ENCODE data around the gene CYS1. TPM values are rescaled to one million over a fixed set of nuclear protein-coding genes. Genes with fewer than 3 reads are reported as not detected.

CYS1 gene
- total RNA-seq, 1 experiment from 2014 or later: 3.7 TPM

DNA sequence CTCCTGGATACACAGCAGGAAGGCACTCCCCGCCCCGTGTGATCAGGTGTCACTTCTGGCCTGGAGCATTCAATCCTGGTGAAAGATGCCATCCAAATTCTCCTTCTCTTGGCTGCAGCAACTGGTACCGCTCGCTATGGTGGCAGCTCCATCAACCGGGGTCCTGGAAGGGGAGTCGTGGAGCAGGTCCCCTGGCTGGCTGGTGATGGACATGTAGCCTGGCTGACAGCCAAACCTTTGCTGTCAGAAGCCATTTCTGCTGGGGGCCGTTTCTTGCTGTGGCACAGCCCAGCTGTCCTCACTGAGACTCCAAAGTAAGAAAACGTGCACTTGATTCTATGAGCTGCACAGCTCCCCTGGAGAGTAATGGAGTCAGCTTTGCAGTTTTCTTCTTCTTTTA lies 7.1 kb upstream of the CYS1 start:
- BruUV-seq (replicated peaks): no TSS peak
- intact Hi-C loops (cut with micrococcal nuclease): no loop called here
- no peaks in the 10 kb centered on the region for H4K20me1 ChIP-seq (ENCODE audit: insufficient read depth)
- POLR2A ChIA-PET: interaction anchor here (1.6 kb wide), 1 partner anchor 15 kb away, joined by 4 read pairs; no protein-coding TSS in a partner anchor
- no peak for DNase-seq (ENCODE audit: low read depth, low spot score)
- no peak overlapping the region for H3K27ac ChIP-seq (ENCODE audit: low read depth, low read length)
- H3K9me3 ChIP-seq (ENCODE audit: control insufficient read depth in 1 of 2, insufficient read depth in 1 of 2, low read depth in 1 of 2, low read length in 2 of 2): no peaks in the 10 kb centered on the region
- no peak overlapping the region for H3K9ac ChIP-seq (ENCODE audit: low read length)
- RAD21 ChIA-PET (ENCODE audit: low non-redundant PET in 1 of 2, low total read pairs in 2 of 2, uncharacterized antibody in 2 of 2, unreplicated experiment in 2 of 2): interaction anchor here in 1 of 2 experiments (0.5 kb wide), 1 partner anchor 22 kb away, joined by 3 read pairs; no protein-coding TSS in a partner anchor
- H3K9me2 ChIP-seq (ENCODE audit: insufficient read depth): no peaks in the 10 kb centered on the region
- no peak for ATAC-seq
- H3K36me3 ChIP-seq (ENCODE audit: control insufficient read depth in 1 of 2, insufficient read depth in 2 of 2, low read length in 2 of 2): no peaks in the 10 kb centered on the region
- no peaks in the 10 kb centered on the region for H3K4me1 ChIP-seq (ENCODE audit: control insufficient read depth in 1 of 2, insufficient read depth in 2 of 2, low read length in 2 of 2)
- H3K79me2 ChIP-seq (ENCODE audit: insufficient read depth, low read length): no peaks in the 10 kb centered on the region
- no peak for TF ChIP-seq EGR1 (IDR thresholded peaks at IDR 0.05; ENCODE audit: low read depth)
- no peak for TF ChIP-seq SRF (IDR thresholded peaks at IDR 0.05; ENCODE audit: low read depth)
- TF ChIP-seq CEBPB (IDR thresholded peaks at IDR 0.05; ENCODE audit: low read depth): no peak
- TF ChIP-seq SIN3A (IDR thresholded peaks at IDR 0.05; ENCODE audit: low read depth): no peak
- TF ChIP-seq JUND (IDR thresholded peaks at IDR 0.05): no peak
- no peak for TF ChIP-seq FOSL1 (IDR thresholded peaks at IDR 0.05; ENCODE audit: low read depth)
- TF ChIP-seq ZFX (IDR thresholded peaks at IDR 0.05): no peak
- no peak for TF ChIP-seq POLR2A (IDR thresholded peaks at IDR 0.05; ENCODE audit: borderline replicate concordance, extremely low read depth, insufficient read depth, insufficient read length)
- TF ChIP-seq, protein P1, sequence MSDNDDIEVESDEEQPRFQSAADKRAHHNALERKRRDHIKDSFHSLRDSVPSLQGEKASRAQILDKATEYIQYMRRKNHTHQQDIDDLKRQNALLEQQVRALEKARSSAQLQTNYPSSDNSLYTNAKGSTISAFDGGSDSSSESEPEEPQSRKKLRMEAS (IDR thresholded peaks at IDR 0.05): no peak
- TF ChIP-seq ELF1 (IDR thresholded peaks at IDR 0.05; ENCODE audit: borderline replicate concordance, low read depth): no peak
- TF ChIP-seq YY1 (IDR thresholded peaks at IDR 0.05; ENCODE audit: extremely low read depth, insufficient replicate concordance, low read depth, low read length): no peak
- no peak for TF ChIP-seq RAD21 (IDR thresholded peaks at IDR 0.05; ENCODE audit: low read depth)
- no peak overlapping the region for H3K4me2 ChIP-seq (ENCODE audit: low read length)
- H3K27me3 ChIP-seq (ENCODE audit: insufficient read depth, low read length): 0 out of 2 replicates have a peak, but pooled peaks cover 2% of the 10 kb centered on the region
- CTCF ChIA-PET: interaction anchor here (0.6 kb wide), 1 partner anchor 10 kb away, joined by 3 read pairs; no protein-coding TSS in a partner anchor
- no peak overlapping the region for H2AFZ ChIP-seq (ENCODE audit: low read depth, low read length, poor library complexity, severe bottlenecking)
- no peak overlapping the region for H3K4me3 ChIP-seq (replicated peaks in 1 of 2; ENCODE audit: low read depth in 1 of 2, low read length in 2 of 2)

DNA sequence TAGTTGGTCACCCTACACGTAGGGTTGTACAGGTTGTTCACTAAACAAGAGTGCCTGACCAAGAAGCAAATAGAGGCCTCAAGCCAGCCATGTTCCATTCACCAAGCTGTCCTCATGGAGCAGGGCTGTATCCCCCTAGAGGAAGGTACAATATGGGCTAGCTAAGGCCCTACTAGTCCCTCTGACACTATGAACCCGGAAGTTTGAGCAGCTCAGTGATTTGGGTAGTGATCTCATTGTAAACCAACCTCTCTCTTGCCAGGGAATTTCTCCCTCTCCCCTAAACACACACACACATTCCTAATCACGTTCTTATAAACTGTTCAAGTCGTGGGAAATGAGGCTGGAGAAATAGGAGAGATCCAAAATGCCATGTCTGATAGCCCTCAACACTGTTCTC lies 6.7 kb upstream of the CYS1 start:
- Histone ChIP-seq H3K36me3 (ENCODE audit: control insufficient read depth in 1 of 2, insufficient read depth in 2 of 2, low read length in 2 of 2) (no peaks in the 10 kb centered on the region), H3K4me3 (replicated peaks in 1 of 2; ENCODE audit: low read depth in 1 of 2, low read length in 2 of 2) (no peak overlapping the region), H3K27me3 (ENCODE audit: insufficient read depth, low read length) (0 out of 2 replicates have a peak, but pooled peaks cover 2% of the 10 kb centered on the region), H4K20me1 (ENCODE audit: insufficient read depth) (no peaks in the 10 kb centered on the region), H3K79me2 (ENCODE audit: insufficient read depth, low read length) (no peaks in the 10 kb centered on the region), H3K4me1 (ENCODE audit: control insufficient read depth in 1 of 2, insufficient read depth in 2 of 2, low read length in 2 of 2) (no peaks in the 10 kb centered on the region), H2AFZ (ENCODE audit: low read depth, low read length, poor library complexity, severe bottlenecking) (no peak overlapping the region), H3K4me2 (ENCODE audit: low read length) (no peak overlapping the region), H3K9me3 (ENCODE audit: control insufficient read depth in 1 of 2, insufficient read depth in 1 of 2, low read depth in 1 of 2, low read length in 2 of 2) (no peaks in the 10 kb centered on the region), H3K9ac (ENCODE audit: low read length) (no peak overlapping the region), H3K27ac (ENCODE audit: low read depth, low read length) (no peak overlapping the region), H3K9me2 (ENCODE audit: insufficient read depth) (no peaks in the 10 kb centered on the region)
- POLR2A ChIA-PET: interaction anchor here (1.6 kb wide), 1 partner anchor 14 kb away, joined by 4 read pairs; no protein-coding TSS in a partner anchor
- CTCF ChIA-PET: interaction anchor here (0.6 kb wide), 1 partner anchor 10 kb away, joined by 3 read pairs; no protein-coding TSS in a partner anchor
- intact Hi-C loops (cut with micrococcal nuclease): no loop called here
- no peak for DNase-seq (ENCODE audit: low read depth, low spot score)
- ATAC-seq: peak; percentile 38; the same call in 1 of the 2 replicates
- no TSS peak for BruUV-seq (replicated peaks)
- RAD21 ChIA-PET (ENCODE audit: low non-redundant PET in 1 of 2, low total read pairs in 2 of 2, uncharacterized antibody in 2 of 2, unreplicated experiment in 2 of 2): no interaction called here
- TF ChIP-seq EZH2phosphoT487 (IDR thresholded peaks at IDR 0.05; ENCODE audit: borderline replicate concordance): no peak
- TF ChIP-seq, protein P1 (IDR thresholded peaks at IDR 0.05): no peak
- no peak for TF ChIP-seq EZH2 (IDR thresholded peaks at IDR 0.05)
- TF ChIP-seq, protein P2, sequence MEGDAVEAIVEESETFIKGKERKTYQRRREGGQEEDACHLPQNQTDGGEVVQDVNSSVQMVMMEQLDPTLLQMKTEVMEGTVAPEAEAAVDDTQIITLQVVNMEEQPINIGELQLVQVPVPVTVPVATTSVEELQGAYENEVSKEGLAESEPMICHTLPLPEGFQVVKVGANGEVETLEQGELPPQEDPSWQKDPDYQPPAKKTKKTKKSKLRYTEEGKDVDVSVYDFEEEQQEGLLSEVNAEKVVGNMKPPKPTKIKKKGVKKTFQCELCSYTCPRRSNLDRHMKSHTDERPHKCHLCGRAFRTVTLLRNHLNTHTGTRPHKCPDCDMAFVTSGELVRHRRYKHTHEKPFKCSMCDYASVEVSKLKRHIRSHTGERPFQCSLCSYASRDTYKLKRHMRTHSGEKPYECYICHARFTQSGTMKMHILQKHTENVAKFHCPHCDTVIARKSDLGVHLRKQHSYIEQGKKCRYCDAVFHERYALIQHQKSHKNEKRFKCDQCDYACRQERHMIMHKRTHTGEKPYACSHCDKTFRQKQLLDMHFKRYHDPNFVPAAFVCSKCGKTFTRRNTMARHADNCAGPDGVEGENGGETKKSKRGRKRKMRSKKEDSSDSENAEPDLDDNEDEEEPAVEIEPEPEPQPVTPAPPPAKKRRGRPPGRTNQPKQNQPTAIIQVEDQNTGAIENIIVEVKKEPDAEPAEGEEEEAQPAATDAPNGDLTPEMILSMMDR (IDR thresholded peaks at IDR 0.05 in 2 of 3, conservative IDR thresholded peaks at IDR 0.05 in 1 of 3; ENCODE audit: borderline replicate concordance in 1 of 3, insufficient read depth in 1 of 3, low read depth in 2 of 3, low read length in 2 of 3): no peak
- no peak for TF ChIP-seq FOSL1 (IDR thresholded peaks at IDR 0.05; ENCODE audit: low read depth)
- TF ChIP-seq CBX3 (IDR thresholded peaks at IDR 0.05; ENCODE audit: low read depth): no peak
- TF ChIP-seq ZNF274 (IDR thresholded peaks at IDR 0.05; ENCODE audit: low read depth, low read length): no peak
- TF ChIP-seq SP1 (IDR thresholded peaks at IDR 0.05; ENCODE audit: low read depth): no peak
- TF ChIP-seq EGR1 (IDR thresholded peaks at IDR 0.05; ENCODE audit: low read depth): no peak
- no peak for TF ChIP-seq ZFX (IDR thresholded peaks at IDR 0.05)
- TF ChIP-seq YY1 (IDR thresholded peaks at IDR 0.05; ENCODE audit: extremely low read depth, insufficient replicate concordance, low read depth, low read length): no peak
- no peak for TF ChIP-seq ELF1 (IDR thresholded peaks at IDR 0.05; ENCODE audit: borderline replicate concordance, low read depth)
